HUES64 (cell line): ENCODE measurements around the gene S100A2.

Experiments used
- H3K27ac ChIP-seq: 2 replicates; pipeline ENCODE4 v1.7.0; 2013; ENCODE audit warnings: low read depth, low read length, inconsistent platforms
- H3K27me3 ChIP-seq: 2 replicates; pipeline ENCODE4 v1.6.1; 2013; ENCODE audit warnings: mild to moderate bottlenecking, low read length; ENCODE audit not compliant: insufficient read depth
- H3K36me3 ChIP-seq: 2 replicates; pipeline ENCODE4 v1.6.1; 2013; ENCODE audit warnings: mild to moderate bottlenecking, low read length; ENCODE audit not compliant: insufficient read depth
- H3K4me1 ChIP-seq: 2 replicates; pipeline ENCODE4 v1.6.1; 2013; ENCODE audit warnings: mild to moderate bottlenecking, low read length, moderate library complexity; ENCODE audit not compliant: insufficient read depth
- H3K4me3 ChIP-seq: 2 replicates; pipeline ENCODE4 v1.5.1; 2013; ENCODE audit warnings: mild to moderate bottlenecking, low read length, moderate library complexity
- H3K9ac ChIP-seq: 2 replicates; pipeline ENCODE4 v1.6.1; 2013; ENCODE audit warnings: mild to moderate bottlenecking, low read depth, low read length
- H3K9me3 ChIP-seq: 2 replicates; pipeline ENCODE4 v1.6.1; 2013; ENCODE audit warnings: low read depth, low read length; ENCODE audit not compliant: insufficient read depth
- WGBS: fragments of 150-250, 120-280 bp; methylation state at CpG from one replicate; pipeline ENCODE4 v1.1.7; 2013; ENCODE audit warnings: missing lambda C conversion rate; 5-methylcytosine and 5-hydroxymethylcytosine counted together

Gene S100A2

DNA sequence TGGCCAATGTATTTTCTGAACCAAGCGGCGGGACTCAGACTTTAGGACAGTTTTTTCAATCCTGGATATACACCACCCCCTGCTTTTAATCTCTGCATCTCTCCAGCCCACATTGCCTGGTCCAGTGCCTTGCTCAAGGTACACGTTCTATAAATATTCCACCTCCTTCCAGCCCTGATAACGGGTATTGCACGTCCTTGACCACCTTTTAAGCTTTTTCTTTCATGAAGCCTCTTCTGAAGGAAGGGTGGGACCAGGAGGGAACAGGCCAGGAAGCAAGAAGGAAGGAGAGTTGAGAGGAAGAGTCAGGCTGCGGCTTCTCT lies 43.9 kb upstream of the S100A2 start:
- WGBS, result 68% methylated on average over 6 of the region's 6 CpGs
- Histone ChIP-seq H3K36me3 (no peaks in the 10 kb centered on the region), H3K4me1 (peaks cover 43% of the 10 kb centered on the region), H3K27me3 (no peaks in the 10 kb centered on the region), H3K9me3 (no peaks in the 10 kb centered on the region), H3K9ac (no peak overlapping the region), H3K4me3 (no peak overlapping the region), H3K27ac (no peak overlapping the region)

DNA sequence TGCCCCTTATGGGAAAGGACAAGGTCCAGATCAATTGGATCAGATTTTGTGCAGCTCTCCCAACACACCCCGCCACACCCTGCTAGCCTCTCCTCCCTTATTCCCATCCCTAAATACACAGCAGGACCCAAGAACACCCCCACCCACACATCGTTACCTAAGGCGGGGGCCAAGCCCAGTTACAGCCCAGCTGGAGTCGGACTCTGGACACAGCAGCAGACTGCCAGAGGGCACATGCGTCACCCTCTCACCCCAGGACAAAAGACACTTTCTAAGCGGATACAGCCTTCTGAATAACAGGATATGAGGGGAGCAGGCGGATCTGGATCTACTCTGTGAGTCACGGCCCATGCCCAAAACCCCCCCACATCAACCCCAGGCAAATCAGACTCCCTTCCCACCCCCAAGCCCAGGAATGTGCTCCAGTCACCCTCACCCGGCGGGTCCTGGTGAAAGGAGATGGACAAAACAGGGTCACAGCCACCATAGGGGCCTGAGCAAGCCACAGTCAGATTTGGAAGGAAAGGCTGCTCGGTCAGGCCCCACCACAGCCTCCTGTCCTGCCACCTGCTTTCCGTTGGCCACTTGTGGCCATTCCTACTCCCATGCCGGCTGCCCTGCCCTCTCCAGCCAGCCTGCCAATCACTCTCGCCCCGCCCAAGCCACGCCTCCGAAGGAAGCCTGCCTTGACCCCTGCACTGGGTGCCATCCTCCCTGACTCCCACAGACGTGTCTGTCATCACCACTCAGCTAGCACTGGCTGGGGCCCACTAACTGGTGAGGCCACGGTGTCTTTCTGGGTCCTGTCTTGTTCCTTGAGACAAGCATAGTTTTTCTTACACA lies 43.3 kb upstream of the S100A2 start:
- WGBS, result 25% methylated on average over 19 of the region's 19 CpGs
- Histone ChIP-seq H3K27me3 (no peaks in the 10 kb centered on the region), H3K4me3 (peak overlapping the region; percentile 15), H3K27ac (peak overlapping the region; percentile 62), H3K9me3 (no peaks in the 10 kb centered on the region), H3K4me1 (peaks cover 43% of the 10 kb centered on the region), H3K36me3 (no peaks in the 10 kb centered on the region), H3K9ac (peak overlapping the region; percentile 39; the same call in 1 of the 2 replicates)

DNA sequence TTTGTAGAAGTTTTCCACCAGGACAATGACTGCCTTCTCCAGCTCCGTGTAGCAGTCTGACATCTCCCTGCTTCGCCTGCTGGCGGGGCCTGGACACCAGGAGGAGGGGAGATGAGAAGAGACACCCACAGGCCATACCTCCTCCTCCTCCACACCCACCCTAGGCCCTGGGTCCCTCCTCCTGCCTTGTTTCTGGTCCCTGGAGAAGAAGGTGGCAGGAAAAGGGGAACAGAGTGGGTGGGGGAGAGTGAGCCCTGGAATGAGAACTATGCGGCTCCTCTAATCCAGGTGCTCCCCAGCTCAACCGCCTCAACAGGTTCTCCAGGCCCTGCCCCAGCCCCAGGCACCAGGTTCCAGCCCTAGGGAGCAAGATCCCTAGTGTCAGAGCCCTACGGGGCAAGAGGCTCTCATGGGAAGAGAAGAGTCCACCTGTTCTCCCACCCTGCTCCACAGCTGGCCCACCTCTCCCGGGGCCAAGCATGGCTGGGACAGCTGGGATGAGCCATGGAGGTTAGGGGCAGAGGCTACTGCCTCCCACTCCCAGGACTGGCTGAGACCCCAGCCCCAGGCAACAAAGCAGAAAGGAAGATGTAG lies 42.5 kb upstream of the S100A2 start:
- Histone ChIP-seq H3K4me3 (peak overlapping the region; percentile 15; the same call in 1 of the 2 replicates), H3K36me3 (no peaks in the 10 kb centered on the region), H3K9ac (peak overlapping the region; percentile 39; the same call in 1 of the 2 replicates), H3K27ac (no peak overlapping the region), H3K9me3 (no peaks in the 10 kb centered on the region), H3K27me3 (no peaks in the 10 kb centered on the region), H3K4me1 (peaks cover 43% of the 10 kb centered on the region)
- 90% methylated on average over 4 of the region's 7 CpGs for WGBS

DNA sequence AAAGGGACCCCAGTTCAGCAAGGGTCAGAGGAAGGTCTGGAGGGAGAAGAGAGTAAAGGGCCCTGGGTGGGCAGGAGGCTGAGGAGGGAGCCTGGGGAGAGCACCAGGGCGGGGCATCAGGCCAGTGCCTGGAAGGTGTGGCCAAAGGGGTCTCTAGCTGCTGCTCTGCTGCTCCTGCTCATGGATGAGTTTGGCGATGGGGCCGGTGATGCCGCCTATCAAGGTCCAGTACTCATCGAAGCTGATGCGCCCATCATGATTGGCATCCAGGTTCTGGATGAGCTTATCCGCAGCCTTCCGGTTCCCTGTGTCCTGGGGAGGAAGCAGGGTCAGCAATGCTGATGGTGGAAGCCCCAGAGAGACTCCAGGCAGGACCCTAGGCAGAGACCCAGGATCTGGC lies 41.7 kb upstream of the S100A2 start:
- Histone ChIP-seq H3K4me3 (no peak overlapping the region), H3K4me1 (peaks cover 39% of the 10 kb centered on the region)
- WGBS, result 96% methylated on average over 8 of the region's 8 CpGs

DNA sequence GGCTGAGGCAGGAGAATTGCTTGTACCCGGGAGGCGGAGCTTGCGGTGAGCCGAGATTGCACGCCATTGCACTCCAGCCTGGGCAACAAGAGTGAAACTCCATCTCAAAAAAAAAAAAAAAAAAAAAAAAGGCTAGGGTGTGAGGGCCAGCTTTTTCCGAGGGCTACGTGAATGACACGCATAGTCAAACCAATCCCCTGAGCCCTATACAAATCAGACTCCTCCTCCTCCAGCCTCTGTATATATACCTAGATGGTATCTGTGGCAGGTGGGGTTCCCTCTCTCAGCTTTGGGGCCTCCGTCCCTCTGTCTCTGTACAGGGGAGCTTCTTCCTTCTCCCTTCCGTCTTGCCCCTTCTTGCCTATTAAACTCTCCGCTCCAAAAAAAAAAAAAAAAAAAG lies 40.5 kb upstream of the S100A2 start:
- Histone ChIP-seq H3K4me1 (peaks cover 28% of the 10 kb centered on the region), H3K9me3 (no peaks in the 10 kb centered on the region), H3K4me3 (no peak overlapping the region), H3K27me3 (no peaks in the 10 kb centered on the region), H3K9ac (no peak overlapping the region), H3K36me3 (no peaks in the 10 kb centered on the region), H3K27ac (no peak overlapping the region)
- WGBS, result 95% methylated on average over 8 of the region's 11 CpGs

More for the DNA sequence above, 41.7 kb upstream of the S100A2 start:
- H3K9ac ChIP-seq, result no peak overlapping the region
- no peaks in the 10 kb centered on the region for H3K27me3 ChIP-seq
- H3K36me3 ChIP-seq, result no peaks in the 10 kb centered on the region
- no peak overlapping the region for H3K27ac ChIP-seq
- H3K9me3 ChIP-seq, result no peaks in the 10 kb centered on the region

DNA sequence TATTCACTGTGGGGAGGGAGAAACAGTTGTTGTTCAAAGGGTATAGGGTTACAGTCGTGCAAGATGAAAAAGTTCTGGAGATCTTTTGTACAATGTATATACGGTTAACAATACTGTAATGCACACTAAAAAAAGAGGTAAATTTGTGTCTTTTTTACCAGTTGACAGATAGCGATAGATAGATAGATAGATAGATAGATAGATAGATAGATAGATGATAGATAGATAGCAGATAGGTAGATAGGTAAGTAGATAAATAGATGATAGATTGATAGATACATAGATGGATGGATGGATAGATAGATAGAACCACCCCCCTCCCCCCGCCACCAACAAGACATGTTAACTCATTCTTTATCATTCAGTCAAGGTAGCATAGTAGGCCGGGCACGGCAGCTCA lies 37.1 kb upstream of the S100A2 start:
- Histone ChIP-seq H3K27me3 (no peaks in the 10 kb centered on the region), H3K9me3 (no peaks in the 10 kb centered on the region), H3K4me1 (peaks cover 9% of the 10 kb centered on the region), H3K9ac (no peak overlapping the region), H3K27ac (no peak overlapping the region), H3K36me3 (no peaks in the 10 kb centered on the region), H3K4me3 (no peak overlapping the region)
- WGBS, result 92% methylated on average over 5 of the region's 6 CpGs

DNA sequence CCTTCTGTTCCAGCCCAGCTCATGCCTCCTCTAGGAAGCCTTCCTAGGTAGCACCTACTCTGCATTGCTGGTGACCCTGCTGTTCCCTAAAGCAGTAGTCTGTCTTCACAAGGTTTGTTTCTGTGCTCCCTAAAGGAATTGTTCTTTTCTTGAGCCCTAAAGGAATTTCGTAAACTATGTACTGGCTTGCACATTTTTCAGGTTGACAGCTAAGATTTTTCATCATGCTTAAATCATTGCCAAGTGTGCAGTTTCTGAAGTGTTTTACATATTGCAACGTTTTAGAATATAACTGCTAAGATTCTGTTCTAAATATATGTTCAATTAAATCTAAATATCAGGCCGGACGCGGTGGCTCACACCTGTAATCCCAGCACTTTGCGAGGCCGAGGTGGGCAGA lies 34.2 kb upstream of the S100A2 start:
- Histone ChIP-seq H3K27me3 (no peaks in the 10 kb centered on the region), H3K4me1 (peaks cover 5% of the 10 kb centered on the region), H3K36me3 (no peaks in the 10 kb centered on the region), H3K4me3 (no peak overlapping the region), H3K9ac (no peak overlapping the region), H3K27ac (no peak overlapping the region), H3K9me3 (no peaks in the 10 kb centered on the region)
- WGBS, result 94% methylated on average over 6 of the region's 7 CpGs

DNA sequence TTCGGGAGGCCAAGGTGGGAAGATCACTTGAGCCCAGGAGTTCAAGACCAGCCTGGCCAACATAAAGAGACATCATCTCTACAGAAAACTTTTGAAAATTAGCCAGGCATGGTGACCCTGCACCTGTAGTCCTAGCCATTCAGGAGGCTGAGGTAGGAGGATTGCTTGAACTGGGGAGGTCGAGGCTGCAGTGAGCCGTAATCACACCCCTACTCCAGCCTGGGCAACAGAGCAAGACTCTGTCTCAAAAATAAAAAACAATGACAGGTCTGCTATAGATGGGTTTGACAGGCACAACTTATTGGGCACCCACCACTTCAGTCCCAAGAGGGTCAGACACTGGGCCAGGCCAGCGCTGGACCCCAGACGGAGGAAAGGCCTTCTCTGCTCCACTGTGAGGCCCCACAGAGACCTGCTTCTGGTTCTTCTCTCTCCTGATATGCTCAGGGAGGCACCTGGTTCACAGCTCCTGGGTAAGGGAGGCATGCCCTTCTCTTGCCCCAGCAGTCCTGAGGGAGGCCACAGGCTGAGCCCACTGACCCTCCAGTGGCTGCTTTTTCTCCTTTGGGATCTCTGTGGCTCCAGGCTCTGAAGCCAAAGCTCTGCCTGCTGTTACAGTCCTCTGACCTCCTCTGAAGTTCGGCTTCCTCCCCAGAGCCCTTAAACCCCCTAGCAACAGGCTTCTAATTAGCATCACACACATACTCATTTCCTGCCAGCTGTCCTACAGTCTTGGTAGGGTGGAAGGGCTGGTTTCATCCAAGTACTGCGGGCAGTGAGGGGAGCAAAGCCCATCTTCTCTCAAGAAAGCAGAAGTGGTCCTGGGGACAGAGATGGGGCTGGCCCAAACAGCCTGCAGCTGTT lies 32.9 kb upstream of the S100A2 start:
- Histone ChIP-seq H3K4me3 (no peak overlapping the region), H3K9me3 (no peaks in the 10 kb centered on the region), H3K27ac (peak overlapping the region; percentile 80; the same call in 1 of the 2 replicates), H3K27me3 (no peaks in the 10 kb centered on the region), H3K9ac (no peak overlapping the region), H3K4me1 (peaks cover 5% of the 10 kb centered on the region), H3K36me3 (no peaks in the 10 kb centered on the region)
- WGBS, result 70% methylated on average over 7 of the region's 7 CpGs

DNA sequence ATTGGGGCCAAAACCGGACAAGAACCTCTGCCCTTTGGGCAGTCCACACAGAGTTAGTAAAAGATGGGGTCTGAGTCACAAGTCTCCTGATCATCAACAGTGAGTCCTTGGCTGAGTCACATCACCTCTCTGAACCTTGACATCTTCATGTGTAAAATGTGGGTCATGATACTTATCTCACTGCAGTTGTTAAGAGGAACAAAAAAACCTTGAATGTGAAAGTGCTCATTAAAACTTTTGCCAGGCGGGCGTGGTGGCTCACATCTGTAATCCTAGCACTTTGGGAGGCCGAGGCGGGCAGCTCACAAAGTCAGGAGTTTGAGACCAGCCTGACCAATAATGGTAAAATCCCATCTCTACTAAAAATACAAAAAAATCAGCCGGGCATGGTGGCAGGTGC lies 31.6 kb upstream of the S100A2 start:
- Histone ChIP-seq H3K4me1 (peaks cover 5% of the 10 kb centered on the region), H3K36me3 (no peaks in the 10 kb centered on the region), H3K9ac (no peak overlapping the region), H3K9me3 (no peaks in the 10 kb centered on the region), H3K27me3 (no peaks in the 10 kb centered on the region), H3K4me3 (no peak overlapping the region), H3K27ac (no peak overlapping the region)
- WGBS, result 95% methylated on average over 6 of the region's 6 CpGs

DNA sequence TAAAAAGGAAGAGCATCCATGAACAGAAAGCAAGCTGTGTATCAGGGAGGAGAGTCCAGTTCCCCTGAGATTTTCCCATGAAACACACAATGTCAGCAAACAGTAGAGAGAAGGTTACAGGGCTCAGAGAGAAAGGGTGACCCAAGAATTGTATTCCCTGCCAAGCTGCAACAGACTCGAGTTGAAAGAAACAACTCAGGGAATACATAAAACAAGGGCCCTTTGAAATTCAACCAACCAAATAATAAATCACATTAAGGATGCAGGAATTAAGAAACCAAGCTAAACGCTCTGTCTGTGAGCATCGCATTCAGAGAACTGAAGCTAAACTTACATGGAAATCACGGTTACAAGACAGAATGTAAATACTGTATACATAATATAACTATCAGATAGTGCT lies 27.1 kb upstream of the S100A2 start:
- Histone ChIP-seq H3K9me3 (no peaks in the 10 kb centered on the region), H3K9ac (no peak overlapping the region), H3K4me3 (no peak overlapping the region), H3K36me3 (no peaks in the 10 kb centered on the region), H3K27me3 (no peaks in the 10 kb centered on the region), H3K4me1 (no peaks in the 10 kb centered on the region), H3K27ac (no peak overlapping the region)
- WGBS, result 80% methylated on average over 3 of the region's 4 CpGs

DNA sequence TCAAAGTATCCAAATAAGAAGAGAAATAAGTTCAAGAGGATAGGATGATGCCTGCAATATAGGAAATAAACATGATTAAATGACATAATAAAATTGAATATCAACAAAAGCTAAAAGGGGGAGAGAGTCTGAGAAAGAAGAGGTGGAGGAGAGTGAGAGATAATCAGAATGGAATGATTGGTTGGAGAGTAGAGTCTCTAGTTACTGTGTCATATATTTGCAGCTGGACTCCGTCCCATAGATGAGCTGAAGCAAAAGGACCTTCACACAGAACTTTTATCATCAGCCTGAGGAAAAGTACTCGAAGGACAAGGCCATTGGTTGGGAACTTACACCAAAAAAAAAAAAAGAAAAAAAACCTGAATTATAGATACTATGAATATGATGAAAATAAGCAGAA lies 22.8 kb upstream of the S100A2 start:
- WGBS, result 86% methylated on average over 1 of the region's 2 CpGs

More for the DNA sequence above, 22.8 kb upstream of the S100A2 start:
- Histone ChIP-seq H3K36me3 (no peaks in the 10 kb centered on the region), H3K4me3 (no peak overlapping the region), H3K9ac (no peak overlapping the region), H3K4me1 (peaks cover 5% of the 10 kb centered on the region; the same call in 1 of the 2 replicates), H3K9me3 (no peaks in the 10 kb centered on the region), H3K27me3 (no peaks in the 10 kb centered on the region), H3K27ac (no peak overlapping the region)
